GM21619 (cell line): ENCODE data around the gene RAPGEF2.
A peak's percentile ranks its signal among the peaks of the same experiment; 100 is the strongest.

Experiments used
- ATAC-seq: cut with Tn5 transposase; IDR thresholded peaks from one replicate; pipeline ENCODE4 v1.9.1; 2021; ENCODE audit not compliant: unreplicated experiment

The RAPGEF2 gene

DNA sequence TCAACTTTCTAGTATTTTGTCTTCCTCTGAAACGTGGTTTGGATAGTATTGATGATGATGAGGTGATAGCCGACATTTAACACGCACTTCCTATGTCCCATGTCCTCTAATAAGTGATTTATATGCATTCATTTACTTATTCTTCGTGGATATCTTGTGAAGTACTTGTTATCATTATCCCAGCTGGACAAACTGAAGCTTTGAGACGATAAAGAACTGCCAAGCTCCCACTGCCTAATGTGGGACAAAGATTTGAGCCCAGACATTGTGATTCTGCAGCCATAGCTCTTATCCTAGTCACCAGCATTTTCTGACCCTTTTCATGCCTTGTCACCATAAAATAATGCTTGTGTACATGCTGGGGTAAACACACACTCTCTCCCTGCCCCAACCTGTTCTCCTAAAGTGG lies 92.5 kb downstream of the RAPGEF2 start:
- no peak for ATAC-seq

DNA sequence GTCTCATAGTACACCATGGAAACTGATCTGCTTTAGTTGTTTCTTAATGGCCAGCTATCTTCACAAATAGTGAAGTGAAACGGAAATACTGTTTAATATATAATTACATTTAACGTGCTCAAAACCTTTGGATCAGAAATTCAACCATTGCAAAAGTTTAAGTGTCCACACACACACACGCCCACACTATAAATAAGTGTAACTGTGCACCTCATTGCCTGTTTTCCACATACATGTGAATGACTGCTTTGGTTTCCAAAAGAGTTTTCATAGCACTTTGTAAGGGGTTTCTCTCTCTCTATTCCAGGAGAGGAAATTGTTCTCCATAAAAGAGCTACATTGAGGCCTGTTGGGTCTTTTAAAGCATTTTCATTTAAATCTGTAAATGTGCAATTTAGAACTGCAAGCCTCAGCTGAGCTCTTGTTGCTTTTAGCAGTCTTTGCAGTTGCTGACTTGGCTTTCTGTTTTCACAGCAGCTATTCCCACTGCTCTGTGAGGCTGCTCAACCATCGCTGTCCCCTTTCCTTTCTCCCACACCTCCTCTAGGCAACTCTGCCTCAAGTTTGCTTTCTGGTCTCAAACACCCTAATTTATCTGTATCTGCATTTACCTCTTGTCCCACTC lies 94.5 kb downstream of the RAPGEF2 start:
- no peak for ATAC-seq

DNA sequence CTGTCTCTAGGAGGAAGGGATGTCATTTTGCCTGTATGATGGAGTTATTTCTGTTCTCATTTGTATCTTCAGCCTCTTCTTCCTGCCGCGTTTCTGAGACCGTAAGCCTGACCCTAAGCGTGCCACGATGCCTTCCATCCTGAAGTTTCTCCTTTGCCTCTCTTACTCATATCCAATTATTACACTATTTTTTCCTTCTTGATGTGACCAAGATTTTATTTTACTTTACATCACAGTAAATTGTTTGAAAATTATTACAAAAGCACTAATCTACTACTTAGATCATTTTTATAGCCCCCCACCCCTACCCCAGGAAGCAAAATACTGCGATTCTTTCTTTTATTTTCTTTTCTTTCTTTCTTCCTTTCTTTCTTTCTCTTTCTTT lies 95.0 kb downstream of the RAPGEF2 start:
- ATAC-seq: no peak

DNA sequence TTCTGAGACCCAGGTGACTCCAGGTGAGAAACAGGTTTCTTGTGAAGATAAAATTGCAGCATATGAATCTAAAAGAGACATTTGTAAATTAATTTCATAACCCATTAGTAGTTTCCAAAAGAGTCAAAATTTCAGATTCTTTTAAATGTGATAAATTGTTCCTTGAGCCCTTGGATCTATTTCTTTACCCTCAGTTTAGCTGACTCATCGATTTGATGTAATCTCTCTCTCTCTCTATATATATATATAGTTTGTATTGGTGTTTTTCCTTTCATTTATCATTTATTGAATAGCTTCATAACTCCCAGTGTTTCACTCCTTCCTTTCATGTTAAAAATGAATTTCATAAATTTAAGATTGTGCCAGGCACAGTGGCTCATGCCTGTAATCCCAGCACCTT lies 96.9 kb downstream of the RAPGEF2 start:
- no peak for ATAC-seq

DNA sequence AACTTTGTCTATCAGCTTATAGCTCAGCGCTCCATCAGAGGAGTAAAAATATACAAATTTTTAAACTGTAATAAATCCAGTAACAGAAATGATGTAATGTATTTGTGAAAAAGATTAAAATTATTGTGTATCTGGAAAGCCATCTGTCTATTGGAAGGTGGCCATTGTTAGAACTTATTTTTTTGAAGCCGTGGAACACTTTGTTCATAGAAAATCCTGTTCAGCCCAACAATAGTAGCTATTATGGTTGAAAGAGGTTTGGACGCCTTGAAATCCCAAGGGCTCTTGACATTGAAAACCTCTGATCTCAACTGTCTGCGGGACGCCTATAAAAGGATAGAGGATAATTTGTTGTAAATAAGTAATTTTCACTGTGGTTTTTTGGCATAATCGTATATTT lies 98.3 kb downstream of the RAPGEF2 start:
- no peak for ATAC-seq

DNA sequence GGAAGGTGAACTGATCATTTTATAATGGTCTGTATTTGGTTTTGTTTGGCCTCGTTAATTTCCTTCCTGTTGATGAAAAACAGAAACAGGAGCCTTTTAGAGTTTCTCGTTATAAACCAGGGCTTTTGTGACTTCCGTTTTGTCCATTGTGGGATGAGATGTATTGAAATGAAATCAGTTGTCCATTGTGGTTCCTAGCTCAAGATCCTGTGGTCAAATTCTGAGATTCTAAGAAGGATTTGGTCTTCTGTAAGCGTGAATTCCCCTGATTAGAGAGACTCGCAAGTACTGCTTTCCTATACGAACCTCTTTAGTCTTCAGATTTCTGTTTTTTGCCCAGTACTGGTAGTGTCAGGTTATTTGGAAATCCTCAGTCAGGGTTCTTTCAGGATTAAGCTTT lies 101.7 kb downstream of the RAPGEF2 start:
- no peak for ATAC-seq

DNA sequence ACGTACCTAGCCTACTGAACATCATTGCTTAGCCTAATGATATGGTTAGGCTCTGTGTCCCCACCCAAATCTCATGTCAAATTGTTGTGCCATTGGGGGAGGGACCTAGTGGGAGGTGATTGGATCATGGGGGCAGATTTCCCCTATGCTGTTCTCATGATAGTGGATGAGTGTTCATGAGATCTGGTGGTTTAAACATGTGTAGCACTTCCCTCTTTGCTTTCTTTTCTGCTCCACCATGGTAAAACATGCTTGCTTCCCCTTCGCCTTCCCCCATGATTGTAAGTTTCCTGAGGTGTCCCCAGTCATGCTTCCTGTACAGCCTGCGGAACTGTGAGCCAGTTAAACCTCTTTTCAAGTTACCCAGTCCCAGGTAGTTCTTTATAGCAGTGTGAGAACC lies 102.6 kb downstream of the RAPGEF2 start:
- ATAC-seq: no peak

DNA sequence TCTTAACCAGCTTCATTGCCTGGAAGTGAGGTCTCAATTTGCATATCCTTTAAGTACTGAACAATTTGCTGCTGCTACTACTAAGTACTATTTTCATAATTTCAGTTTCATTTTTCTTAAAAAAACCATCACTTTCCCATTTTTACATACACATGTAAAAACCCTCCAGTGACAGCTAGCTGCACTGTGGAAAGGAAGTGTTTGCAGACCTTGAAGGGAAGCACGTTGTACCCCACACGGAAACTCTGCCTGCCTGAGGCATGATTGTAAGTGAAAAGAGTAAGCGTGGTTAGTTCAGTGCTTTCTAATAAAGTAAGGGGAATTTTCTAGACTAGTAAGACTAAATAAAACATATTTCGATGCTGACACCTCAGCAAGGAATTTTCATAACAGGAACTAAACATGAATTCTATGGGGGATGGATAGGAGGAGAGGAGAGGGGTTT lies 103.6 kb downstream of the RAPGEF2 start:
- peak; percentile 87 for ATAC-seq

DNA sequence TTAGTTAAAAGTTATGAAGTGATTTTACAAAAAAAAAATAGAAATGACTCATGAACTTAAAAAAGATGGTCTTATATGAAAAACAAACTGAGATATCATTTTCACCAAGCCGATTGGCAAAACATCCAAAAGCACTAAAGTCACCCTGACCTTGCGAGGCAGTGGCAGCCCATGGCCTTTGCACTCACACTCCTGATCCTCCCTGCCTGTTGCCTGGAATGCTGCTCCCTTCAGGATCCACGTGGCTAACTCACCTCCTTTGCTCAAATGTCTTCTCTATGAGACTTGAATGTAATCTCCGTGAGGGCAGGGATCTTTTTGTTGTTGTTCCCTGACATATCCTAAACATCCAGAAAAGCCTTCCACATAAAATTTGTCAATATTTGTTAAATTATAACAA lies 106.4 kb downstream of the RAPGEF2 start:
- ATAC-seq: no peak

DNA sequence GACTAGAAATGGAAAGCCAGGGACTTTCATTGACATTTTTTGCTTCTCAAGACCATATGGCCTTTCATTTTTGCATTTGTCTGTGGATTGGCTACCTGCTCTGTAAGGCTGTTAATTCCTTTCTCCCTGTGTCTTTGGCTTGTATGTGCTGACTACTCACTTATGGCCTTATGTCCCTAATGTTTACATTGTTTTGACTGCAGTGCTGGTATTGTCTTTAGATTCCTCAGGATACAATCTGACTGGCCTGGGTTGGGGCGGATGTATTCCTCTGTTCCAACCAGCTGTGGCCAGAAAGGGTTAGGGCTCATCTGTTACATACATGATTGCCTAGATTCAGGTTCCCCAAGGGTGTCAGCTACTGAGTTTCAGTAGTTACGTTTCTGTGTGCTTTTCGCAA lies 108.1 kb downstream of the RAPGEF2 start:
- no peak for ATAC-seq

DNA sequence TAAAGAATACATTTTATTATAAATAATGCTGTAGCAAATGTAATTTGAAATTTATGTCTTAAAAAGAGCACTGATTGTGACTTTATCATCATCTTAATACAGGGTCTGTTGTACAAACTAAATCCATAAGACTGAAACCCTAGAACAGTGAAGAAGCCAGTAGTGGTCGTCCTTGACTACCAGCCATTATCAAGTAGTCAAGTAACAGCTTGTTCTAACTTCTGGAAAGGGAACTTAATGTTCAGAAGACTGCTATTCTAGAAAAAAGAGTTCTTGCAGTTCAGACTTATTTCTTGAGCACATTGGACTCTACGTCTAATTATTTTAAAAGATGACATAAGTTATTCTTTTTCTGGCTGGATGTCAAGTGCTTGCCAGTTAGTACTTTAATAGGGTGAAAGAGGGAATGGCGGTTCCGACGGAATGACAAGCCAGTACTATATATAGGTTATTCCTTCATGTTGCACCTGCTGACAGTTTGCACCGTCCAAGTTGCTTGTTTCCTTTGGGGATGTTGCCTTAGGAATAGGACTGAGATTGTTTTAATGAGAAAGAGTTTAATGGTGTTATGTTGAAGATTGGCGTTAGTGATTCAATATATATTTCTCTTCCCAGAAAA lies 109.9 kb downstream of the RAPGEF2 start:
- ATAC-seq: no peak

DNA sequence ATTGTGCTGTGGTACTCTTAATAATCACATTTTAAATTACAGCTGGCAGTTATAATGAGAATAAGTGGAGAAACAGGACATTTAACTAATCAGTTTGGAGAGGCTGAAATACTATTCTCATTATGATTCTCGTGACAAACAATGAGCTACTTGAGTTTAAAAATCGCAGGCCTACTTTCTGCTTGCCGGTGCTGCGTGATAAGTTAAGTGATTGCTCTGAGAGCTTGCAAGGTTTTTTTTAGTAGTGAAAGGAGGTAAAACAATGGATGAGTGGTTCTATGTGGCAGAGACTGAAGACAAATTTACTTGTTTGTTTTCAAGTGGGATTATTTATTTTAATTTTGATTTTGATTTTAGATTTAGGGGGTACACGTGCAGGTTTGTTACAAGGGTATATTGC lies 114.0 kb downstream of the RAPGEF2 start:
- ATAC-seq: no peak

DNA sequence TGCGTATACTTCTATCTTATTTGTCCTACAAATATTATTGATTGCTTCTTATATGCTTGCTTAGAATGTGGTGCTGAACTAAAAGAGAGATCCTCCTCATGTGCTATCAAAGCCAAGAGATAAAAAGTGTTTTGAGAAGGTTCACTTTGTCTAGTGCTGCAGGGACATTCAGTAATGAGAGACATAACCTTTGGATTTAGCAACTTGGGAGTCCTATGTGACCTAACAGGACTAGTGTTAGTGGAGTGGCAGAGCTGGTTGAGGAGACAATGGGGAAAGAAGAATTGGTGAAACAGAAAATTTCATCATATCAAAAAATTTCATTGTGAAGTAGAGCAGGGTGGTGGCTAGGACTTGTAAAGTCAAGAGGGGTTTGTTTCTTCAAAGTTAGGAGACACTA lies 117.0 kb downstream of the RAPGEF2 start:
- no peak for ATAC-seq

DNA sequence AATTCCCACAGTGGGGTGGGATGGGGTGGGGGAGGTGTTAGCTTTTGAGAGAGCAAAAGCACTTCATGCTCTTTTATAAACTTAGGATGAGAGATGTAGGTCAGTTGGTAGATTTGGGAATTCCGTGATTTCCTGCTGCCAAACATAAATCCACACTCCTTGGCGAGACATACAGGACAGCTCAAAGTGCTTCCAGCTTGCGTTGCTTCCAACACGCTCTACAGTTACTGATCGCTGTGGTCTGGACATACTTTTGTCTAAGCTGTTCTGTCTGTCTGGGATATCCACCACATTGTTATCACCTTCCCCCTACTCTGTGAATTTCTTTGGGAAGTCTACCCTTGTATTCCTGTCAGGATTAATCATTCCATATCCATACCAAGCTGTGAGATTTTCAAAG lies 117.5 kb downstream of the RAPGEF2 start:
- ATAC-seq: no peak

DNA sequence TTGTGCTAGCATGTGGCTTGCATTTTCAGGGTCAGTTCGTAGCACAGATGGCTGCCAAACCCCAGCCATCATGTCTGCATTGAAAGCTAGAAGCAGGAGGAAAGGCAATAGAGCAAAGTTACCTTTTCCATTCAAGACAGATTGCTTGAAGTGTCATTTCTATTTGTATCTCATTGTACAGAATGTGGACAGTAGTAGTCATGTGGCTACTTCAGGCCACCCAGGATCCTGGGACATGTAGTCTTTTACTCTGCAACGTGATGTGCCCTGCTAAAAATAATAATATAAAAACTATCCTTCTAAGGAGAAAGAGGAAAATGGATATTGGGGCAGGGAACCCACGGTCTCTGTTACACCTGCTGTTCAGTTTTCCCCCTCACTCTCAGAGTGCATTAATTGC lies 118.4 kb downstream of the RAPGEF2 start:
- ATAC-seq: no peak

DNA sequence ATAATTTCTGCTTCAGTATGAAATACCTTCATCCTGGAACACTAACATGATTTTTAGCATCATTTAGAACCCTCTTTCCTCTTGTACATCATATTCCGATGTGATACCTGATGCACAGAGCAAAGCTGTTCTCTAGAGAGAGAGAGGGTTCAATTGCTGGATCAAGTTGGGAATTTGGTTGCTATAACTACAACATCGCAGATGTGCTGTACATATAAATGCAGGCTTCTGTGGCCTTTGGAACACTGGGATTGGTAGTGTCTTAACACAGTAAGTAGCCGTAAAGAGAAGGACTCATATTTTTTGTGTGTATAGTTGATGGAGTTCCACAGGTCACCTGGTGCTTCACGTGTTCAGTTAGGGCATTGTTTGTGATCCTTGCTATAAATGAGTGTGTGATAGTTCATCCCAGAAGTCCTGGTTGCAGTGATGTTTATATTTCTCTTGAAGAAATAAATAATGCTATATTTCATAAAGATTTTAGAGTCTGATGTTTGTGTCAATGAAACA lies 119.2 kb downstream of the RAPGEF2 start:
- ATAC-seq: no peak

DNA sequence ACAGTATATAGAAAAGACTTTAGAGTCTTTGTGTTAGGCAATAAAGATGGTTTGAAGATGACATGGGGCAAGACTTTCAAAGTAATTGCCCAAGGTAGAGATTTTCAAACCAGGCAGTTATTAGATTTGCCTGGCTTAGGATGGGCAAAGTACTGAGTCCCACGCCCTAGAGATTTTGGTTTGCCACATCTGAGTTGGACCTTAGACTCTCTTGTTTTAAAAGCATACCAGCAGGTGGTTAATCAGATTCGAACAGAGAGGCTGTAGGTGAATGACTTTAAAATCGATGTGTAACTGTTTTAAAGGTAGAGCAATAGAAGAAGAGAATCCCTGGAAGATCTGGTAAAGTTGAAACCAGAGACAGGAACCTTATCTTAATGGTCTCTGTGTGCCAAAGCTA lies 121.5 kb downstream of the RAPGEF2 start:
- ATAC-seq: no peak

DNA sequence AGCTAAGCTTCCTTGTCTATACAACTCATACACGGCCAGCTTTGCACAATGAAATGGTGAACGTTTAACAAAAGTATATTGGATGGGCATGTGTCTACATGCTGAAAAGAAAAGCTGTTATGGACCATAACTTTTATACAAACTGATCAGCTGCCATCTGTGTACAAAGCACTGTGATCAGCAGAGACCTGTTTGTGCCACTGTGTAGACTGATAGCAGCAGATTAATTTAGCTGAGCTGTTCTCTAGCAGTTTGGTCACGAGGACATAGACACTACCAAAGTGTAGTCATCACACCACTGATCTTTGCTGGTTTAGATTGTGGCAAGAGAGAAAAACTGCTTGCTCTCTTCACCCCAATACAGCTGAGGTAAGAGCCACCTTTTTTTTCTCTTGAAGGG lies 124.5 kb downstream of the RAPGEF2 start:
- no peak for ATAC-seq

DNA sequence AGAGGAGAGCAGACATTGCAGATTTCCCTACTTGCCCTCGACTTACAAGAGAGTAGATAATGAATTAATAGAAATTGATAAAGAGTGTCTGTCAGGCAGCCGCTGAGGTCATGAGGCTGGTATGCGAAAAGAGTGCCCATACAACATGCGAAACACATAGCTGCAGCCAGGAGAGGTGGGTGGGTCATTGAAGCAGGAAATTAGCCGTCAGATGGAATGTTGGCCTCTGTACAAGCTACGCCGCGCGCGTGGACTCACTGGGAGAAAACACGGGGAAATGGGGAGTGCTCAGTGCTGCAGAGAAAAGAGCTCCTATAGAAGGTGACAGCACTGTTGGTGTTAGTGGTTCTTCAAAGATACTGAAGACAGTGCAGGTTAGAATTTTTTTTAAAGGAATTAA lies 125.1 kb downstream of the RAPGEF2 start:
- ATAC-seq: no peak

DNA sequence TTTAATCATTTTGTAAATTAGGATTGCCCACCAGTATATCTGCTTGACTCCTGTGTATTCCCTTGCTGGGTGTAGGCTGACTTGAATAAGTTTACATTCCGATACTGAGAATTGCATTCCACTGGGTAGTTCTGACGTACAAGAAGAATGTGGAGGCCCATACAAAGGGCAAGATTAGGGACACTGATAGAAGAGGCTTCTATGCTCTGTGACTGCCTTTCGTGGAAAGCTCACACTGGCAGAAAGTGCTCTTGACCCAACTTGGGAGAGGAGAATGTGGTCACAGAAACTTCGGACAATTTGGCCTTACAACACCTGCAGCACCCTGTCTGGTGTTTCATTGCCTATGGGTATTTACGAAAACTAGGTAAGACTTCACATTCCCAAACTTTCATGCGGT lies 126.3 kb downstream of the RAPGEF2 start:
- ATAC-seq: no peak

DNA sequence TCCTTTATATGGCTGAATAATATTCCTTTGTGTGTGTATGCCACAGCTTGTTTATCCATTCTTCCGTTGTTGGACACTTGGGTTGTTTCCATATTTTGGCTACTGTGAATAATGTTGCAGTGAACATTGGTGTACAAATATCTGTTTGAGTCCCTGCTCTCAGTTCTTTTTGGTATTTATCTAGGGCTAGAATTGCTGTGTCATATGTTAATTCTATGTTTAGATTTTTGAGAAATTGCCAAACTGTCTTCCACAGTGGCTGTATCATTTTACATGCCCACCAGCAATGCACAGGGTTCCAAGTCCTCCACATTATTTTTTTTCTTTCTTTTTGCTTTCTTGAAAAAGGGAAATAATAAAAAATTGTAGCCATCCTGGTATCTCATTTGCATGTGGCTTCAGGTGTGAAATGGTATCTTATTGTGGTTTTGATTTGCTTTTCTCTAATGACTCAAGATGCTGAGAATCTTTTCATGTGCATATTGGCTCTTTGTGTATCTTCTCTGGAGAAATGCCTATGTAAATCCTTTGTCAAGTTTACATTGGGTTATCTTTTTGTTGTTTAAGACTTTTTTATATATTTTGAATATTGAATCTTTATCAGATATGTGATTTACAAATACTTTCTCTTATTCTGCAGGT lies 129.7 kb downstream of the RAPGEF2 start:
- ATAC-seq: peak; percentile 50

DNA sequence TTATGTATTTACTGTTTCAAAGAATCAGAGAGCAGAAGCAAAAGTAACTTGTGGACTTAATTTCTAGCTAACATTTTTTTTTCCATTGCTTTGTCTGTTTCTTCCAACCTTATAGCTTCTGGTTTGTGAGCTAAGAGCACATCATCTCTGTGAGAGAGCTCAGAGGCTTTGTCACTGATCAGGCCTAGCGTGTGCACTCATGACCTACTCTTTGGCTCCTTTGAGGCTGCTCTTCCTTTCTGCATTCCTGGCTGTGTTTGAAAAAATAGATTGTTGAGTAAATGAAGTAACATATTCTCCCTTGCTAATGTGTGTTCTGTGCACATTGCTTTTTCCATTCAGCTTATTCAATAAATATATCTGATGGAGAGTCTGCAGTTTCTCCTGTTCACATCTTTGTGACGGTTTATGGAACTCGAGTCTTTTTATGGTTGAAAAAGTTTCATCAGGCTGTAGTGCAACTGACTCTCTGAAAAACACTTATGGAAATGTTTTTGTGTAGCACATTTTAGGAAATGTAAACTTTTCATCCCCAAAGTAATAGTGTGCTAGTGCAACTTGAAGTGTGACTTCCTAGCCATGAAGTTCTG lies 133.0 kb downstream of the RAPGEF2 start:
- no peak for ATAC-seq
